HCT116 (cell line): Measurements from ENCODE around the gene SEPTIN3. TPM values are rescaled to one million over a fixed set of nuclear protein-coding genes. Genes with fewer than 3 reads are reported as not detected.

Experiments used
- ATAC-seq: fragments of 200-7000 bp; cut with Tn5 transposase; 2 replicates; pipeline ENCODE4 v1.9.1; 2020; ENCODE audit warnings: mild to moderate bottlenecking, moderate library complexity
- BruUV-seq: library from RNA; stranded (reverse); fragments of 400-500 nt; replicated peaks from 2 replicates; lab custom pipeline; 2021; lab: Mats Ljungman, UMichigan
- CTCF ChIA-PET: fragments of 300-600 bp; sonication (Branson Sonifier 250); formaldehyde crosslinking; loops from one replicate; lab custom pipeline; 2021; ENCODE audit warnings: antibody characterized with exemption; lab: Charles Lee
- POLR2A ChIA-PET: fragments of 300-600, 350-600 bp; sonication (Branson Sonifier 250); formaldehyde crosslinking; loops from one replicate; lab custom pipeline; 2021; ENCODE audit warnings: antibody characterized with exemption; lab: Charles Lee
- RAD21 ChIA-PET, 2 experiments: fragments of 300-600 bp; sonication (Branson Sonifier 250); formaldehyde crosslinking; loops; one replicate each; lab custom pipeline; 2023; ENCODE audit warnings: low total read pairs in 2 of 2; ENCODE audit not compliant: uncharacterized antibody in 2 of 2, unreplicated experiment in 2 of 2, low non-redundant PET in 1 of 2; lab: Charles Lee
- DNase-seq: peaks from one replicate; pipeline ENCODE4 v3.0.0-alpha.2; 2010; ENCODE audit warnings: low read depth, low spot score
- H2AFZ ChIP-seq: fragments of 200-600 bp; shearing (Covaris generic), sonication (generic); 2 replicates; pipeline ENCODE4 v1.6.1; 2017; ENCODE audit warnings: low read depth, mixed run types, mixed read lengths, antibody characterized with exemption, low read length; ENCODE audit not compliant: poor library complexity, severe bottlenecking
- H3K27ac ChIP-seq: 2 replicates; pipeline ENCODE4 v1.5.1; 2012; ENCODE audit warnings: low read depth, low read length
- H3K27me3 ChIP-seq: fragments of 200-600 bp; sonication (generic); 2 replicates; pipeline ENCODE4 v1.6.1; 2016; ENCODE audit warnings: mixed run types, low read length, mixed read lengths; ENCODE audit not compliant: insufficient read depth
- H3K36me3 ChIP-seq, 2 experiments: fragments of 200-500 bp in 1 of 2; fragments of 200-600 bp in 1 of 2; sonication (Bioruptor generic) in 1 of 2; sonication (generic) in 1 of 2; 2 replicates each; pipeline versions ENCODE4 v1.5.1 to v1.6.1; 2014 to 2016; ENCODE audit warnings: low read length in 2 of 2, inconsistent platforms in 1 of 2, mixed read lengths in 1 of 2, mixed run types in 1 of 2; ENCODE audit not compliant: insufficient read depth in 2 of 2, control insufficient read depth in 1 of 2
- H3K4me1 ChIP-seq, 2 experiments: fragments of 200-600 bp in 1 of 2; sonication (generic) in 1 of 2; 2 replicates each; pipeline versions ENCODE4 v1.5.1 to v1.6.1; 2012 to 2017; ENCODE audit warnings: low read length in 2 of 2, inconsistent platforms in 1 of 2, mild to moderate bottlenecking in 1 of 2, mixed read lengths in 1 of 2, mixed run types in 1 of 2, moderate library complexity in 1 of 2; ENCODE audit not compliant: insufficient read depth in 2 of 2, control insufficient read depth in 1 of 2
- H3K4me2 ChIP-seq: fragments of 200-600 bp; sonication (generic); 2 replicates; pipeline ENCODE4 v1.6.1; 2017; ENCODE audit warnings: mixed run types, low read length, mixed read lengths
- H3K4me3 ChIP-seq, 2 experiments: fragments of 200-600 bp in 1 of 2; sonication (generic) in 1 of 2; replicated peaks in 1 of 2; 2 replicates each; pipeline ENCODE4 v1.5.1; 2011 to 2016; ENCODE audit warnings: low read length in 2 of 2, control low read depth in 1 of 2, low read depth in 1 of 2, mild to moderate bottlenecking in 1 of 2, mixed read lengths in 1 of 2, mixed run types in 1 of 2
- H3K79me2 ChIP-seq: fragments of 200-600 bp; sonication (generic); 2 replicates; pipeline ENCODE4 v1.6.1; 2017; ENCODE audit warnings: mild to moderate bottlenecking, mixed run types, low read length, moderate library complexity, mixed read lengths; ENCODE audit not compliant: insufficient read depth
- H3K9ac ChIP-seq: fragments of 200-600 bp; sonication (generic); 2 replicates; pipeline ENCODE4 v1.6.1; 2016; ENCODE audit warnings: low read length, mixed read lengths
- H3K9me2 ChIP-seq: fragments of 200-600 bp; sonication (generic), shearing (Covaris generic); 2 replicates; pipeline ENCODE4 v1.6.1; 2017; ENCODE audit warnings: mixed run types, mild to moderate bottlenecking, moderate library complexity; ENCODE audit not compliant: insufficient read depth
- H3K9me3 ChIP-seq, 2 experiments: fragments of 200-500 bp in 1 of 2; fragments of 200-600 bp in 1 of 2; sonication (Bioruptor generic) in 1 of 2; sonication (generic) in 1 of 2; 2 replicates each; pipeline ENCODE4 v1.6.1; 2014 to 2017; ENCODE audit warnings: low read length in 2 of 2, mixed read lengths in 2 of 2, inconsistent platforms in 1 of 2, low read depth in 1 of 2, mild to moderate bottlenecking in 1 of 2, mixed run types in 1 of 2, moderate library complexity in 1 of 2; ENCODE audit not compliant: control insufficient read depth in 1 of 2, insufficient read depth in 1 of 2
- H4K20me1 ChIP-seq: fragments of 200-600 bp; sonication (generic), shearing (Covaris generic); 2 replicates; pipeline ENCODE4 v1.6.1; 2017; ENCODE audit warnings: mixed run types, mild to moderate bottlenecking, moderate library complexity; ENCODE audit not compliant: insufficient read depth
- ATF3 ChIP-seq: IDR thresholded peaks from 2 replicates; pipeline ENCODE4 v1.6.1; 2012
- CBX3 ChIP-seq: IDR thresholded peaks from 2 replicates; pipeline ENCODE4 v1.6.1; 2012; ENCODE audit warnings: low read depth
- EZH2 ChIP-seq: fragments of 200-600 bp; sonication (generic); IDR thresholded peaks from 2 replicates; pipeline ENCODE4 v1.6.1; 2017; ENCODE audit warnings: antibody characterized with exemption, mixed run types
- FOSL1 ChIP-seq: IDR thresholded peaks from 2 replicates; pipeline ENCODE4 v1.6.1; 2012; ENCODE audit warnings: low read depth
- MAX ChIP-seq: IDR thresholded peaks from 2 replicates; pipeline ENCODE4 v1.6.1; 2012
- POLR2A ChIP-seq: IDR thresholded peaks from 2 replicates; pipeline ENCODE4 v1.7.0; 2011; ENCODE audit warnings: borderline replicate concordance; ENCODE audit not compliant: insufficient read depth, insufficient read length; ENCODE audit errors: extremely low read depth
- RAD21 ChIP-seq: IDR thresholded peaks from 2 replicates; pipeline ENCODE4 v1.6.1; 2012; ENCODE audit warnings: low read depth, mild to moderate bottlenecking
- SIN3A ChIP-seq: IDR thresholded peaks from 2 replicates; pipeline ENCODE4 v1.6.1; 2012; ENCODE audit warnings: low read depth
- SP1 ChIP-seq: IDR thresholded peaks from 2 replicates; pipeline ENCODE4 v1.6.1; 2012; ENCODE audit warnings: low read depth
- SRF ChIP-seq: IDR thresholded peaks from 2 replicates; pipeline ENCODE4 v1.6.1; 2012; ENCODE audit warnings: low read depth
- ZBTB33 ChIP-seq: IDR thresholded peaks from 2 replicates; pipeline ENCODE4 v1.6.1; 2011; ENCODE audit warnings: mild to moderate bottlenecking, low read length, moderate library complexity; ENCODE audit not compliant: insufficient replicate concordance; ENCODE audit errors: extremely low read depth
- ZFX ChIP-seq: fragments of 450-650 bp; IDR thresholded peaks from 2 replicates; pipeline ENCODE4 v1.6.1; 2017
- ZNF274 ChIP-seq: fragments of 200-500 bp; sonication (Bioruptor generic); IDR thresholded peaks from 2 replicates; pipeline ENCODE4 v1.6.1; 2014; ENCODE audit warnings: mild to moderate bottlenecking, low read depth, low read length, inconsistent platforms
- intact Hi-C: fragments of 100-400 bp; cut with micrococcal nuclease; formaldehyde crosslinking; loops from 2 replicates; pipeline ENCODE4 v1.10.0; 2022
- total RNA-seq: library from RNA; stranded (reverse); gene quantifications from one replicate; pipeline ENCODE4 v1.2.1, GENCODE V29; 2021; ENCODE audit not compliant: unreplicated experiment

SEPTIN3 gene
- total RNA-seq, 1 experiment from 2014 or later, result 9.3 TPM

GRCh38 chr22:41947424-41948080 is 21.7 kb upstream of the SEPTIN3 start:
- peak overlapping the region; percentile 82 for H2AFZ ChIP-seq
- no peak for ATAC-seq
- TF ChIP-seq SP1, result no peak
- no peak for TF ChIP-seq FOSL1
- TF ChIP-seq SIN3A, result no peak
- no peak for TF ChIP-seq POLR2A
- TF ChIP-seq ZFX, result no peak
- TF ChIP-seq ZBTB33, result no peak
- TF ChIP-seq MAX, result no peak
- TF ChIP-seq ZNF274, result no peak
- no peak for TF ChIP-seq RAD21
- TF ChIP-seq ATF3, result no peak
- no peak for TF ChIP-seq CBX3
- TF ChIP-seq SRF, result no peak
- TF ChIP-seq EZH2, result no peak
- TF ChIP-seq, all 23 proteins: peak for 0
- RAD21 ChIA-PET, result interaction anchor here in 1 of 2 experiments (0.7 kb wide), 2 partner anchors 251 to 496 kb away, joined by 3 read pairs; no protein-coding TSS in a partner anchor
- Histone ChIP-seq H3K79me2 (peaks cover 40% of the 10 kb centered on the region), H3K27me3 (no peaks in the 10 kb centered on the region), H3K9me2 (no peaks in the 10 kb centered on the region), H4K20me1 (no peaks in the 10 kb centered on the region), H3K9ac (peak overlapping the region; percentile 94), H3K4me1 (peaks cover 14 to 41% of the 10 kb centered on the region in 2 experiments), H3K36me3 (peaks cover 22 to 25% of the 10 kb centered on the region in 2 experiments; a peak in 3 of 4 replicates), H3K27ac (peak overlapping the region; percentile 86), H3K4me2 (peak overlapping the region; percentile 94), H3K9me3 (no peaks in the 10 kb centered on the region), H3K4me3 (peak overlapping the region; percentile 74 to 85)
- DNase-seq, result no peak
- intact Hi-C loops, result loop anchor here (5.0 kb wide), 1 partner anchor 165 kb away; no protein-coding TSS in a partner anchor
- CTCF ChIA-PET, result interaction anchor here (0.7 to 1.9 kb wide), 5 partner anchors 9 to 496 kb away, joined by 3 to 11 read pairs (median 4); no protein-coding TSS in a partner anchor
- no TSS peak for BruUV-seq
- POLR2A ChIA-PET, result interaction anchor here (0.7 to 1.0 kb wide), 2 partner anchors 8 to 667 kb away, joined by 3 to 4 read pairs; partner anchors contain the start of gene POLDIP3
